T-helper 2 cell (primary cell): ENCODE results near the gene ZC3HAV1.
A peak's percentile ranks its signal among the peaks of the same experiment; 100 is the strongest.
"Not testable (repeated sequence)": the region's sequence is repeated elsewhere in the genome, so short reads cannot be mapped to it uniquely, and the experiment has no call there.

Experiments used
- DNase-seq, 5 experiments: peaks; one replicate each; pipeline versions ENCODE4 v3.0.0 to v3.0.0-alpha.2; 2012 to 2022

Gene ZC3HAV1

GRCh38 chr7:139112316-139112715 lies 2.8 kb upstream of the ZC3HAV1 start:
- DNase-seq: no peak

- DNase-seq: no peak
Observed at GRCh38 chr7:139111811-139112301, 2.3 kb upstream of the ZC3HAV1 start.

GRCh38 chr7:139111147-139111546 lies 1.6 kb upstream of the ZC3HAV1 start:
- DNase-seq: no peak

GRCh38 chr7:139109983-139110411 lies 477 bp upstream of the ZC3HAV1 start:
- no peak for DNase-seq

GRCh38 chr7:139108266-139109187 lies 993 bp downstream of the ZC3HAV1 start:
- peak in 1 of 5 experiments; percentile 38 for DNase-seq

- DNase-seq: peak in 1 of 5 experiments; percentile 31
Observed at GRCh38 chr7:139106959-139107358, 2.6 kb downstream of the ZC3HAV1 start.

GRCh38 chr7:139106227-139106626 lies 3.3 kb downstream of the ZC3HAV1 start:
- peak in 1 of 5 experiments; percentile 42 for DNase-seq

GRCh38 chr7:139105484-139105883 lies 4.0 kb downstream of the ZC3HAV1 start:
- DNase-seq: no peak

- DNase-seq: peak in 1 of 5 experiments; percentile 69
Observed at GRCh38 chr7:139104091-139104450, 5.4 kb downstream of the ZC3HAV1 start.

- DNase-seq: no peak
Observed at GRCh38 chr7:139103057-139103815, 6.3 kb downstream of the ZC3HAV1 start.

- not testable (repeated sequence) for DNase-seq
Observed at GRCh38 chr7:139101637-139102158, 7.8 kb downstream of the ZC3HAV1 start.

- no peak for DNase-seq
Observed at GRCh38 chr7:139099172-139099947, 10.2 kb downstream of the ZC3HAV1 start.

- DNase-seq: peak; percentile 46 to 98 (median 76)
Observed at GRCh38 chr7:139095194-139095659, 14.3 kb downstream of the ZC3HAV1 start.

GRCh38 chr7:139094596-139094995 lies 14.9 kb downstream of the ZC3HAV1 start:
- peak in 1 of 5 experiments; percentile 61 for DNase-seq

- DNase-seq: peak in 1 of 5 experiments; percentile 21
Observed at GRCh38 chr7:139094030-139094429, 15.5 kb downstream of the ZC3HAV1 start.

- not testable (repeated sequence) for DNase-seq
Observed at GRCh38 chr7:139093512-139093911, 16.0 kb downstream of the ZC3HAV1 start.

GRCh38 chr7:139092090-139092796 lies 17.3 kb downstream of the ZC3HAV1 start:
- no peak for DNase-seq

GRCh38 chr7:139091677-139091996 lies 17.9 kb downstream of the ZC3HAV1 start:
- DNase-seq: no peak

GRCh38 chr7:139089118-139089517 lies 20.4 kb downstream of the ZC3HAV1 start:
- no peak for DNase-seq

- no peak for DNase-seq
Observed at GRCh38 chr7:139088268-139088667, 21.3 kb downstream of the ZC3HAV1 start.

- DNase-seq: no peak
Observed at GRCh38 chr7:139087212-139087611, 22.3 kb downstream of the ZC3HAV1 start.

GRCh38 chr7:139086454-139086853 lies 23.1 kb downstream of the ZC3HAV1 start:
- peak in 1 of 5 experiments; percentile 23 for DNase-seq
